ENCODE measurements around the gene TAS1R3. TPM values are rescaled to one million over a fixed set of nuclear protein-coding genes. Genes with fewer than 3 reads are reported as not detected.

TAS1R3 gene
- total RNA-seq, 1 donor = under 0.01 TPM

GRCh38 chr1:1337793-1338147 lies 6.7 kb downstream of the TAS1R3 start:
- DNase-seq (ENCODE audit: insufficient read length, low spot score, missing footprints) = no peak
- no peaks in the 10 kb centered on the region for H3K9me3 ChIP-seq (ENCODE audit: low read depth, low read length)
- TF ChIP-seq CTCF (IDR thresholded peaks at IDR 0.05; ENCODE audit: extremely low read depth, low read depth, low read length) = no peak
- no peak overlapping the region for H2AFZ ChIP-seq (ENCODE audit: low read length)
- peaks cover 41% of the 10 kb centered on the region for H4K20me1 ChIP-seq (ENCODE audit: insufficient read depth, low read length)
- peaks cover 25% of the 10 kb centered on the region for H3K79me2 ChIP-seq (ENCODE audit: insufficient read depth, low read length)
- H3K36me3 ChIP-seq (ENCODE audit: insufficient read depth, low read length) = peaks cover 32% of the 10 kb centered on the region
- no peak overlapping the region for H3K27ac ChIP-seq (ENCODE audit: low read depth, low read length)
- H3K4me3 ChIP-seq (ENCODE audit: insufficient read depth, low read length) = no peak overlapping the region
- H3K27me3 ChIP-seq (ENCODE audit: insufficient read depth, low read length) = no peaks in the 10 kb centered on the region
- H3K4me2 ChIP-seq (ENCODE audit: insufficient read depth, low read length) = no peak overlapping the region
- no peaks in the 10 kb centered on the region for H3K4me1 ChIP-seq (ENCODE audit: insufficient read depth, low read length)

DNA sequence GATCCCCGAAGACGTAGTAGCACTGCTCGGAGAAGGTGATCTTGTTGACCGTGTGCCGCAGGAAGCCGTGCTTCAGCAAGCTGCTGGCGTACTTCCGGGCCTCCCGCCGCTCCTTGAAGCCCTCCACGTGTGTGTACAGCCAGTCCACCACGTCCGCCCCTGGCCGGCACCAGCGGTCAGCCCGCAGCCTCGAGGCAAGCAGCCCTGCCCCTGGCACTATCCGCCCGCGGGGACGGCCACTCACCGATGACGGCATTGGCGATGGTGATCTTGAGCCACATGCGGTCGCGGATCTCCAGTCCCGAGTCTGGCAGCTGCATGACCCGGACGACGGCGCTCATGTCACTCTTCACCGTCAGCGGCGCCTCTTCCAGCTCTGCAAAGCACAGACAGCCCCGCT lies 7.2 kb downstream of the TAS1R3 start:
- no peak overlapping the region for H2AFZ ChIP-seq (ENCODE audit: low read length)
- no peaks in the 10 kb centered on the region for H3K27me3 ChIP-seq (ENCODE audit: insufficient read depth, low read length)
- H3K4me1 ChIP-seq (ENCODE audit: insufficient read depth, low read length) = no peaks in the 10 kb centered on the region
- H3K4me2 ChIP-seq (ENCODE audit: insufficient read depth, low read length) = no peak overlapping the region
- DNase-seq (ENCODE audit: insufficient read length, low spot score, missing footprints) = no peak
- H3K79me2 ChIP-seq (ENCODE audit: insufficient read depth, low read length) = peaks cover 30% of the 10 kb centered on the region
- H3K27ac ChIP-seq (ENCODE audit: low read depth, low read length) = no peak overlapping the region
- H3K9me3 ChIP-seq (ENCODE audit: low read depth, low read length) = no peaks in the 10 kb centered on the region
- peaks cover 32% of the 10 kb centered on the region for H3K36me3 ChIP-seq (ENCODE audit: insufficient read depth, low read length)
- H4K20me1 ChIP-seq (ENCODE audit: insufficient read depth, low read length) = peaks cover 42% of the 10 kb centered on the region
- H3K4me3 ChIP-seq (ENCODE audit: insufficient read depth, low read length) = no peak overlapping the region
- TF ChIP-seq CTCF (IDR thresholded peaks at IDR 0.05; ENCODE audit: extremely low read depth, low read depth, low read length) = no peak

- Histone ChIP-seq H4K20me1 (ENCODE audit: insufficient read depth, low read length) (peaks cover 52% of the 10 kb centered on the region), H3K4me2 (ENCODE audit: insufficient read depth, low read length) (no peak overlapping the region), H3K27ac (ENCODE audit: low read depth, low read length) (no peak overlapping the region), H3K4me1 (ENCODE audit: insufficient read depth, low read length) (peaks cover 6% of the 10 kb centered on the region), H3K9me3 (ENCODE audit: low read depth, low read length) (no peaks in the 10 kb centered on the region), H3K4me3 (ENCODE audit: insufficient read depth, low read length) (no peak overlapping the region), H2AFZ (ENCODE audit: low read length) (no peak overlapping the region), H3K36me3 (ENCODE audit: insufficient read depth, low read length) (peaks cover 32% of the 10 kb centered on the region), H3K79me2 (ENCODE audit: insufficient read depth, low read length) (peaks cover 49% of the 10 kb centered on the region), H3K27me3 (ENCODE audit: insufficient read depth, low read length) (no peaks in the 10 kb centered on the region)
- DNase-seq (ENCODE audit: insufficient read length, low spot score, missing footprints) = no peak
- no peak for TF ChIP-seq CTCF (IDR thresholded peaks at IDR 0.05; ENCODE audit: extremely low read depth, low read depth, low read length)
These were observed 9.1 kb downstream of the TAS1R3 start for GRCh38 chr1:1340185-1340584.

DNA sequence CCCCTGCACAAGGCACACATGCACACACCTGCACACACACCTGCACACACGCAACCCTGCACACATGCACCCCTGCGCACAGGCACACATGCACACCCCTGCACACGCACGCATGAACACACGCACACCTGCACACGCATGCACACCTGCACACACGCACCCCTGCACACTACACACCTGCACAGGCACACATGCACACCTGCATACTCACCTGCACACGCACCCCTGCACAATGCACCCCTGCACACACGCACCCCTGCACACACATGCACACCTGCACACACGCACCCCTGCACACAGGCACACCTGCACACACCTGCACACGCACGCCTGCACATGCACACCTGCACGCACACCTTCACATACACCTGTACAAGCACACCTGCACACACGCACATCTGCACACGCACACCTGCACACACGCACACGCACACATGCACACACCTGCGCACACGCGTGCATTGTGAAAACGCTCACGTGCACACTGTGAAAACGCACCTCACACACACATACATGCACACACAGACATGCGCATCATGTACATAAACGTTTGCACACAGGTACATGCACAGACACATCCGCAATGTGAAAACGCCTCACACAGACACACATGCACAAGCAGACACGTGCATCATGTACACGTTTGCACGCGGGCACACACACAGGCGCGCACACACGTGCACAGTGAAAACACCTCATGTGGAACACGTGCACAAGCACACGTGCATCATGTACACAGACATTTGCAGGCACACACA lies 9.9 kb downstream of the TAS1R3 start:
- H3K4me3 ChIP-seq (ENCODE audit: insufficient read depth, low read length) = no peak overlapping the region
- H3K36me3 ChIP-seq (ENCODE audit: insufficient read depth, low read length) = peaks cover 32% of the 10 kb centered on the region
- no peaks in the 10 kb centered on the region for H3K9me3 ChIP-seq (ENCODE audit: low read depth, low read length)
- H3K27me3 ChIP-seq (ENCODE audit: insufficient read depth, low read length) = no peaks in the 10 kb centered on the region
- peaks cover 57% of the 10 kb centered on the region for H3K79me2 ChIP-seq (ENCODE audit: insufficient read depth, low read length)
- no peak for TF ChIP-seq CTCF (IDR thresholded peaks at IDR 0.05; ENCODE audit: extremely low read depth, low read depth, low read length)
- H2AFZ ChIP-seq (ENCODE audit: low read length) = no peak overlapping the region
- H3K27ac ChIP-seq (ENCODE audit: low read depth, low read length) = no peak overlapping the region
- peaks cover 14% of the 10 kb centered on the region for H3K4me1 ChIP-seq (ENCODE audit: insufficient read depth, low read length)
- H4K20me1 ChIP-seq (ENCODE audit: insufficient read depth, low read length) = peaks cover 54% of the 10 kb centered on the region
- DNase-seq (ENCODE audit: insufficient read length, low spot score, missing footprints) = no peak
- H3K4me2 ChIP-seq (ENCODE audit: insufficient read depth, low read length) = no peak overlapping the region
